IMR-90 (cell line): Measurements from ENCODE around the gene ISX. TPM values are rescaled to one million over a fixed set of nuclear protein-coding genes. Genes with fewer than 3 reads are reported as not detected.

Source experiments
- ATAC-seq: fragments of 200-7000 bp; cut with Tn5 transposase; 2 replicates; pipeline ENCODE4 v1.9.1; 2020; ENCODE audit warnings: low read depth, mild to moderate bottlenecking, moderate library complexity
- BruUV-seq: library from RNA; stranded (reverse); fragments of 400-500 nt; replicated peaks from 2 replicates; lab custom pipeline; 2021; lab: Mats Ljungman, UMichigan
- CTCF ChIA-PET: fragments of 300-600 bp; formaldehyde crosslinking; extraction: SDS; loops from one replicate; lab custom pipeline; 2021; ENCODE audit warnings: antibody characterized with exemption; lab: Yijun Ruan, JAX
- POLR2A ChIA-PET: fragments of 300-600 bp; sonication (Branson Sonifier 250); formaldehyde crosslinking; loops from one replicate; lab custom pipeline; 2022; ENCODE audit warnings: antibody characterized with exemption; ENCODE audit not compliant: unreplicated experiment; lab: Charles Lee
- DNase-seq: peaks from one replicate; pipeline ENCODE4 v3.0.0; 2013
- H2AFZ ChIP-seq: replicated peaks from 2 replicates; pipeline ENCODE3; 2013; ENCODE audit warnings: low read length, mild to moderate bottlenecking; ENCODE audit not compliant: poor library complexity
- H2AK5ac ChIP-seq: 2 replicates; pipeline ENCODE4 v1.6.1; 2013; ENCODE audit warnings: low read depth, low read length, inconsistent platforms
- H2AK9ac ChIP-seq: replicated peaks from 2 replicates; pipeline ENCODE3; 2013; ENCODE audit warnings: mild to moderate bottlenecking, low read depth, low read length, moderate library complexity; ENCODE audit not compliant: poor library complexity
- H2BK120ac ChIP-seq: 2 replicates; pipeline ENCODE4 v1.6.1; 2013; ENCODE audit warnings: low read depth, low read length, inconsistent platforms
- H2BK15ac ChIP-seq: 3 replicates; pipeline ENCODE4 v1.6.1; 2013; ENCODE audit warnings: low read depth, low read length, inconsistent platforms
- H2BK20ac ChIP-seq: 2 replicates; pipeline ENCODE4 v1.6.1; 2013; ENCODE audit warnings: low read depth, mild to moderate bottlenecking, inconsistent platforms, low read length, moderate library complexity
- H2BK5ac ChIP-seq: 2 replicates; pipeline ENCODE4 v1.6.1; 2013; ENCODE audit warnings: mild to moderate bottlenecking, low read depth, low read length, inconsistent platforms; ENCODE audit not compliant: poor library complexity, severe bottlenecking
- H3K14ac ChIP-seq: replicated peaks from 2 replicates; pipeline ENCODE4 v1.6.1; 2013; ENCODE audit warnings: low read depth, low read length, inconsistent platforms
- H3K18ac ChIP-seq: 2 replicates; pipeline ENCODE4 v1.6.1; 2013; ENCODE audit warnings: low read depth, low read length, control low read depth
- H3K23ac ChIP-seq: 2 replicates; pipeline ENCODE4 v1.6.1; 2013; ENCODE audit warnings: low read depth, low read length, inconsistent platforms
- H3K27ac ChIP-seq: 2 replicates; pipeline ENCODE4 v1.5.1; 2013; ENCODE audit warnings: mild to moderate bottlenecking, control low read depth, low read length; ENCODE audit not compliant: insufficient read depth
- H3K27me3 ChIP-seq: 2 replicates; pipeline ENCODE4 v1.6.1; 2013; ENCODE audit warnings: low read length; ENCODE audit not compliant: control insufficient read depth, insufficient read depth
- H3K36me3 ChIP-seq: 2 replicates; pipeline ENCODE4 v1.6.1; 2013; ENCODE audit warnings: low read length, mixed read lengths; ENCODE audit not compliant: control insufficient read depth, insufficient read depth
- H3K4ac ChIP-seq: 2 replicates; pipeline ENCODE4 v1.6.1; 2013; ENCODE audit warnings: low read depth, low read length, inconsistent platforms
- H3K4me1 ChIP-seq: 2 replicates; pipeline ENCODE4 v1.6.1; 2013; ENCODE audit warnings: low read length, mixed read lengths; ENCODE audit not compliant: control insufficient read depth, insufficient read depth
- H3K4me2 ChIP-seq: 2 replicates; pipeline ENCODE4 v1.6.1; 2013; ENCODE audit warnings: low read depth, mild to moderate bottlenecking, control low read depth, low read length, moderate library complexity
- H3K4me3 ChIP-seq: 2 replicates; pipeline ENCODE4 v1.5.1; 2013; ENCODE audit warnings: low read depth, mild to moderate bottlenecking, control low read depth, low read length, moderate library complexity; ENCODE audit not compliant: insufficient read depth
- H3K56ac ChIP-seq: 2 replicates; pipeline ENCODE4 v1.6.1; 2013; ENCODE audit warnings: low read length, inconsistent platforms; ENCODE audit not compliant: insufficient read depth; ENCODE audit errors: extremely low read depth
- H3K79me1 ChIP-seq, 2 experiments: 2 replicates each; pipeline ENCODE4 v1.6.1; 2013; ENCODE audit warnings: low read length in 2 of 2, inconsistent platforms in 1 of 2, low read depth in 1 of 2
- H3K9ac ChIP-seq: 2 replicates; pipeline ENCODE4 v1.6.1; 2013; ENCODE audit warnings: low read depth, low read length, control low read depth
- H3K9me1 ChIP-seq: 2 replicates; pipeline ENCODE4 v1.6.1; 2013; ENCODE audit warnings: low read length, inconsistent platforms; ENCODE audit not compliant: insufficient read depth
- H3K9me3 ChIP-seq: 2 replicates; pipeline ENCODE4 v1.6.1; 2013; ENCODE audit warnings: low read length; ENCODE audit not compliant: control insufficient read depth, insufficient read depth
- H4K20me1 ChIP-seq: 2 replicates; pipeline ENCODE4 v1.6.1; 2013; ENCODE audit warnings: low read length, inconsistent platforms; ENCODE audit not compliant: insufficient read depth
- H4K5ac ChIP-seq: 2 replicates; pipeline ENCODE4 v1.6.1; 2013; ENCODE audit warnings: mild to moderate bottlenecking, low read depth, low read length, control low read depth
- H4K8ac ChIP-seq, 2 experiments: 2 replicates each; pipeline ENCODE4 v1.6.1; 2013; ENCODE audit warnings: low read depth in 2 of 2, low read length in 2 of 2, control low read depth in 1 of 2, inconsistent platforms in 1 of 2
- H4K91ac ChIP-seq: 2 replicates; pipeline ENCODE4 v1.6.1; 2013; ENCODE audit warnings: low read depth, low read length, inconsistent platforms; ENCODE audit not compliant: insufficient read depth
- BHLHE40 ChIP-seq: fragments of 150-350 bp; IDR thresholded peaks from 2 replicates; pipeline ENCODE4 v1.6.1; 2016; ENCODE audit warnings: mild to moderate bottlenecking, low read depth, low read length
- CEBPB ChIP-seq: IDR thresholded peaks from 2 replicates; pipeline ENCODE4 v1.6.1; 2012; ENCODE audit warnings: low read depth, low read length, improper control_type of control experiment
- CHD1 ChIP-seq: IDR thresholded peaks from 2 replicates; pipeline ENCODE4 v1.6.1; 2012; ENCODE audit warnings: low read depth, low read length, improper control_type of control experiment
- CTCF ChIP-seq: conservative IDR thresholded peaks from 2 replicates; pipeline ENCODE4 v1.5.1; 2012; ENCODE audit warnings: mild to moderate bottlenecking, low read depth, low read length, improper control_type of control experiment
- FOS ChIP-seq: fragments of 150-350 bp; IDR thresholded peaks from 2 replicates; pipeline ENCODE4 v1.6.1; 2016; ENCODE audit warnings: low read depth, low read length
- MAFK ChIP-seq: IDR thresholded peaks from 2 replicates; pipeline ENCODE4 v1.6.1; 2012; ENCODE audit warnings: low read depth, low read length, improper control_type of control experiment
- MAZ ChIP-seq: IDR thresholded peaks from 2 replicates; pipeline ENCODE4 v1.6.1; 2012; ENCODE audit warnings: low read depth, mild to moderate bottlenecking, low read length, improper control_type of control experiment, moderate library complexity, borderline replicate concordance
- MXI1 ChIP-seq: IDR thresholded peaks from 2 replicates; pipeline ENCODE4 v1.6.1; 2012; ENCODE audit warnings: low read depth, mild to moderate bottlenecking, low read length, moderate library complexity, borderline replicate concordance
- NFE2L2 ChIP-seq: fragments of 150-350 bp; IDR thresholded peaks from 2 replicates; pipeline ENCODE4 v1.6.1; 2016; ENCODE audit warnings: low read depth, mild to moderate bottlenecking, low read length
- POLR2A ChIP-seq: IDR thresholded peaks from 2 replicates; pipeline ENCODE4 v1.6.1; 2012; ENCODE audit warnings: mild to moderate bottlenecking, low read depth, low read length
- RAD21 ChIP-seq: IDR thresholded peaks from 2 replicates; pipeline ENCODE4 v1.6.1; 2012; ENCODE audit warnings: low read length, improper control_type of control experiment
- RCOR1 ChIP-seq: IDR thresholded peaks from 2 replicates; pipeline ENCODE4 v1.6.1; 2012; ENCODE audit warnings: mild to moderate bottlenecking, low read length, improper control_type of control experiment; ENCODE audit not compliant: insufficient replicate concordance
- RFX5 ChIP-seq: IDR thresholded peaks from 2 replicates; pipeline ENCODE4 v1.8.0; 2012; ENCODE audit warnings: low read depth, mild to moderate bottlenecking, low read length, moderate library complexity
- SMC3 ChIP-seq: fragments of 150-350 bp; IDR thresholded peaks from 2 replicates; pipeline ENCODE4 v1.6.1; 2016; ENCODE audit warnings: low read depth, mild to moderate bottlenecking, antibody characterized with exemption, low read length, moderate library complexity
- WGBS, 2 experiments: methylation state at CpG; one replicate each; pipeline versions ENCODE4 v1.1.5 to v1.1.7; 2013; ENCODE audit warnings: missing lambda C conversion rate in 2 of 2; ENCODE audit not compliant: insufficient read length in 1 of 2; ENCODE audit errors: extremely low coverage in 2 of 2; 5-methylcytosine and 5-hydroxymethylcytosine counted together
- dilution Hi-C: fragments of 300-500 bp; cut with HindIII; formaldehyde crosslinking; loops from one replicate; pipeline ENCODE4 v1.14.3; 2018; ENCODE audit warnings: low sequenced_read_pairs; ENCODE audit not compliant: unreplicated experiment
- in situ Hi-C: fragments of 300-500 bp; cut with MboI; formaldehyde crosslinking; loops from 3 replicates; pipeline ENCODE4 v1.14.3; 2019; ENCODE audit warnings: low sequenced_read_pairs, inconsistent platforms, mixed read lengths
- intact Hi-C: fragments of 100-400 bp; cut with micrococcal nuclease; formaldehyde crosslinking; loops from 2 replicates; pipeline ENCODE4 v1.10.0; 2022
- polyA plus RNA-seq, 3 experiments: library from polyadenylated mRNA; depleted of rRNA; stranded (reverse); fragments of >200 nt; gene quantifications; 2 replicates each; pipeline ENCODE4 v1.2.3, GENCODE V29; 2012; ENCODE audit warnings: low replicate concordance in 1 of 3
- total RNA-seq: library from RNA; depleted of rRNA; stranded (reverse); fragments of >200 nt; gene quantifications from 2 replicates; pipeline ENCODE4 v1.2.3, GENCODE V29; 2012
- TF ChIP-seq, protein P1 (sequence below): fragments of 150-350 bp; IDR thresholded peaks from 2 replicates; pipeline ENCODE4 v1.6.1; 2016; ENCODE audit warnings: low read depth, mild to moderate bottlenecking, low read length, moderate library complexity, borderline replicate concordance
- TF ChIP-seq, protein P2 (sequence below): fragments of 150-350 bp; IDR thresholded peaks from 2 replicates; pipeline ENCODE4 v1.6.1; 2017; ENCODE audit warnings: mild to moderate bottlenecking, antibody characterized with exemption, low read length, low read depth

The ISX gene
- total and polyA plus RNA-seq, 2 of the 4 experiments (the other 2 are of a cell fraction): not detected

- ATAC-seq (no peak), DNase-seq (no peak)
- Histone ChIP-seq H4K91ac (no peak overlapping the region), H2AFZ (no peak overlapping the region), H3K4ac (no peak overlapping the region), H3K79me1 (no peaks in the 10 kb centered on the region), H3K27me3 (no peaks in the 10 kb centered on the region), H3K4me2 (no peak overlapping the region), H3K23ac (no peak overlapping the region), H3K36me3 (no peaks in the 10 kb centered on the region), H3K9me3 (no peaks in the 10 kb centered on the region; the same call in 1 of the 2 replicates), H3K4me1 (no peaks in the 10 kb centered on the region), H2BK5ac (no peak overlapping the region), H3K56ac (no peak overlapping the region), H3K14ac (no peak overlapping the region), H3K18ac (no peak overlapping the region), H3K9me1 (no peaks in the 10 kb centered on the region), H2AK9ac (no peak overlapping the region), H4K8ac (no peak overlapping the region), H3K9ac (no peak overlapping the region), H3K27ac (no peak overlapping the region), H3K4me3 (no peak overlapping the region), H2BK15ac (no peak overlapping the region), H2AK5ac (no peak overlapping the region), H2BK120ac (no peak overlapping the region), H4K20me1 (no peaks in the 10 kb centered on the region), H2BK20ac (no peak overlapping the region), H4K5ac (no peak overlapping the region)
- dilution Hi-C loops: no loop called here
- no TSS peak for BruUV-seq
- TF ChIP-seq RAD21 (no peak), MAZ (no peak), BHLHE40 (no peak), CTCF (no peak), CHD1 (no peak), CEBPB (no peak), POLR2A (no peak), MXI1 (no peak), RFX5 (no peak), SMC3 (no peak), FOS (no peak), RCOR1 (no peak), NFE2L2 (no peak), MAFK (no peak)
- TF ChIP-seq, protein P1, sequence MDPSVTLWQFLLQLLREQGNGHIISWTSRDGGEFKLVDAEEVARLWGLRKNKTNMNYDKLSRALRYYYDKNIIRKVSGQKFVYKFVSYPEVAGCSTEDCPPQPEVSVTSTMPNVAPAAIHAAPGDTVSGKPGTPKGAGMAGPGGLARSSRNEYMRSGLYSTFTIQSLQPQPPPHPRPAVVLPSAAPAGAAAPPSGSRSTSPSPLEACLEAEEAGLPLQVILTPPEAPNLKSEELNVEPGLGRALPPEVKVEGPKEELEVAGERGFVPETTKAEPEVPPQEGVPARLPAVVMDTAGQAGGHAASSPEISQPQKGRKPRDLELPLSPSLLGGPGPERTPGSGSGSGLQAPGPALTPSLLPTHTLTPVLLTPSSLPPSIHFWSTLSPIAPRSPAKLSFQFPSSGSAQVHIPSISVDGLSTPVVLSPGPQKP: no peak
- TF ChIP-seq, protein P2, sequence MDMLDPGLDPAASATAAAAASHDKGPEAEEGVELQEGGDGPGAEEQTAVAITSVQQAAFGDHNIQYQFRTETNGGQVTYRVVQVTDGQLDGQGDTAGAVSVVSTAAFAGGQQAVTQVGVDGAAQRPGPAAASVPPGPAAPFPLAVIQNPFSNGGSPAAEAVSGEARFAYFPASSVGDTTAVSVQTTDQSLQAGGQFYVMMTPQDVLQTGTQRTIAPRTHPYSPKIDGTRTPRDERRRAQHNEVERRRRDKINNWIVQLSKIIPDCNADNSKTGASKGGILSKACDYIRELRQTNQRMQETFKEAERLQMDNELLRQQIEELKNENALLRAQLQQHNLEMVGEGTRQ: no peak
- ChIA-PET POLR2A (no interaction called here), CTCF (no interaction called here)
- in situ Hi-C loops: no loop called here
- intact Hi-C loops: no loop called here
- no CpG with 5 or more reads among the region's 4 CpGs for WGBS, 2 experiments
Measured at GRCh38 chr22:35109616-35110015, 43.7 kb downstream of the ISX start.
